IPS-NIHi11 (cell line): Measurements from ENCODE around the gene RXFP4.
"Not testable (repeated sequence)": the region's sequence is repeated elsewhere in the genome, so short reads cannot be mapped to it uniquely, and the experiment has no call there.

ENCODE experiments used
- DNase-seq: peaks from one replicate; pipeline ENCODE4 v3.0.0; 2012; ENCODE audit warnings: mixed read lengths, low spot score

The RXFP4 gene

GRCh38 chr1:155978325-155978972 is 37.0 kb downstream of the RXFP4 start, which contains the start of gene ARHGEF2:
Gene ARHGEF2 (minus strand): TSS chr1:155978547. CDS start chr1:155978427, 120 bp downstream.
- DNase-seq, result peak; percentile 89

GRCh38 chr1:155978973-155979429 is 37.6 kb downstream of the RXFP4 start:
- DNase-seq, result no peak

- no peak for DNase-seq
Observed at GRCh38 chr1:155979597-155980343, 38.3 kb downstream of the RXFP4 start.

- DNase-seq, result no peak
Observed at GRCh38 chr1:155981266-155982088, 40.0 kb downstream of the RXFP4 start.

- DNase-seq, result no peak
Observed at GRCh38 chr1:155982106-155982505, 40.7 kb downstream of the RXFP4 start.

- no peak for DNase-seq
Observed at GRCh38 chr1:155983191-155984024, 42.0 kb downstream of the RXFP4 start.

- DNase-seq, result peak; percentile 79
Observed at GRCh38 chr1:155984341-155984740, 42.9 kb downstream of the RXFP4 start.

- DNase-seq, result not testable (repeated sequence)
Observed at GRCh38 chr1:155984903-155985645, 43.6 kb downstream of the RXFP4 start.

- DNase-seq, result peak; percentile 78
Observed at GRCh38 chr1:155989242-155990004, 48.0 kb downstream of the RXFP4 start.

GRCh38 chr1:155990005-155990739 is 48.7 kb downstream of the RXFP4 start:
- DNase-seq, result no peak
